ENCODE measurements around the gene TANC1. TPM values are rescaled to one million over a fixed set of nuclear protein-coding genes. Genes with fewer than 3 reads are reported as not detected.
"Not testable (repeated sequence)": the region's sequence is repeated elsewhere in the genome, so short reads cannot be mapped to it uniquely, and the experiment has no call there.

TANC1 gene
- total RNA-seq, 1 donor from 2014 or later = 92.6 TPM

GRCh38 chr2:159090514-159091201 lies 122.2 kb downstream of the TANC1 start:
- peak; percentile 49 for DNase-seq

GRCh38 chr2:159091381-159091780 lies 122.9 kb downstream of the TANC1 start:
- peak; percentile 89 for DNase-seq

- DNase-seq = peak; percentile 47
Observed at GRCh38 chr2:159091976-159092375, 123.5 kb downstream of the TANC1 start.

- DNase-seq = peak; percentile 37
Observed at GRCh38 chr2:159093497-159093896, 125.1 kb downstream of the TANC1 start.

- peak; percentile 35 for DNase-seq
Observed at GRCh38 chr2:159094173-159094737, 125.8 kb downstream of the TANC1 start.

GRCh38 chr2:159095813-159096212 lies 127.4 kb downstream of the TANC1 start:
- DNase-seq = no peak

GRCh38 chr2:159096302-159096855 lies 127.9 kb downstream of the TANC1 start:
- DNase-seq = not testable (repeated sequence)

- DNase-seq = peak; percentile 47
Observed at GRCh38 chr2:159096901-159097300, 128.5 kb downstream of the TANC1 start.

- peak; percentile 29 for DNase-seq
Observed at GRCh38 chr2:159098361-159098760, 129.9 kb downstream of the TANC1 start.

GRCh38 chr2:159098921-159099411 lies 130.5 kb downstream of the TANC1 start:
- DNase-seq = peak; percentile 78

- no peak for DNase-seq
Observed at GRCh38 chr2:159101755-159102489, 133.5 kb downstream of the TANC1 start.

- DNase-seq = no peak
Observed at GRCh38 chr2:159103411-159103810, 135.0 kb downstream of the TANC1 start.

GRCh38 chr2:159106109-159106508 lies 137.7 kb downstream of the TANC1 start:
- no peak for DNase-seq

GRCh38 chr2:159108181-159108893 lies 139.9 kb downstream of the TANC1 start:
- no peak for DNase-seq

GRCh38 chr2:159109517-159109916 lies 141.1 kb downstream of the TANC1 start:
- DNase-seq = no peak

- peak; percentile 61 for DNase-seq
Observed at GRCh38 chr2:159110784-159111183, 142.3 kb downstream of the TANC1 start.

GRCh38 chr2:159111346-159111927 lies 143.0 kb downstream of the TANC1 start:
- peak; percentile 39 for DNase-seq

- no peak for DNase-seq
Observed at GRCh38 chr2:159114835-159115234, 146.4 kb downstream of the TANC1 start.

- no peak for DNase-seq
Observed at GRCh38 chr2:159116922-159117321, 148.5 kb downstream of the TANC1 start.

GRCh38 chr2:159117658-159118057 lies 149.2 kb downstream of the TANC1 start:
- DNase-seq = no peak

- peak; percentile 96 for DNase-seq
Observed at GRCh38 chr2:159118115-159118858, 149.8 kb downstream of the TANC1 start.
